Stimulated activated CD4-positive, alpha-beta T cell treated with anti-CD3 and anti-CD28 coated beads, TNF-alpha, amount 100 ng/mL, for 48 hours (primary cell): ENCODE measurements around the gene TPPP.
"Not testable (repeated sequence)": the region's sequence is repeated elsewhere in the genome, so short reads cannot be mapped to it uniquely, and the experiment has no call there.

Experiments
- DNase-seq, 3 donors: peaks; one replicate each; pipeline ENCODE4 v3.0.0-alpha.2; 2020; ENCODE audit warnings: low read depth in 3 of 3

The TPPP gene

GRCh38 chr5:645421-645820 is 47.7 kb downstream of the TPPP start:
- no peak for DNase-seq

- DNase-seq = no peak
These were observed 48.2 kb downstream of the TPPP start for GRCh38 chr5:644971-645370.

- no peak for DNase-seq
These were observed 48.6 kb downstream of the TPPP start for GRCh38 chr5:644509-644908.

- no peak for DNase-seq
These were observed 49.3 kb downstream of the TPPP start for GRCh38 chr5:643811-644271.

GRCh38 chr5:643351-643801 is 49.8 kb downstream of the TPPP start:
- DNase-seq = no peak

DNA sequence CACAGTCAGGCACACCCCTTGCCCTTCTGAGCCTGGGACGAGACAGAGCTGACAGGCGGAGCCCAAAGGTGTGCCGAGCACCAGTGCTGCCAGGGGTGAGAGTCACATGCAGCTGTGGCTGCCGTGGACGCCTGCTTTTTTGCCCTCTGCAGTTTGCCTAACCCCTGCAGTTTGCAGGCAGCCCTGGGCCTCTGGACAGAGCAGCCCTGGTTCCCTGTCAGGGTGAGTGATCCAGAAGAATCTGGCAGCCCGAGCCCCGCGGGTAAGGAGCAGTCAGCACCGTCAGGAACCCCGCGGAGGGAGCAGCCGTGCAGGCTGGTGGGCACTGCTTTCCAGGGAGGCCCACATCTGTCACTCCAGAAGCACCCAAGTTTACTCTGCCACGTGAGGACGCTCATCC is 50.7 kb downstream of the TPPP start:
- no peak for DNase-seq

- no peak for DNase-seq
These were observed 51.8 kb downstream of the TPPP start for GRCh38 chr5:641331-641765.

- no peak for DNase-seq
These were observed 52.5 kb downstream of the TPPP start for GRCh38 chr5:640461-641330.

DNA sequence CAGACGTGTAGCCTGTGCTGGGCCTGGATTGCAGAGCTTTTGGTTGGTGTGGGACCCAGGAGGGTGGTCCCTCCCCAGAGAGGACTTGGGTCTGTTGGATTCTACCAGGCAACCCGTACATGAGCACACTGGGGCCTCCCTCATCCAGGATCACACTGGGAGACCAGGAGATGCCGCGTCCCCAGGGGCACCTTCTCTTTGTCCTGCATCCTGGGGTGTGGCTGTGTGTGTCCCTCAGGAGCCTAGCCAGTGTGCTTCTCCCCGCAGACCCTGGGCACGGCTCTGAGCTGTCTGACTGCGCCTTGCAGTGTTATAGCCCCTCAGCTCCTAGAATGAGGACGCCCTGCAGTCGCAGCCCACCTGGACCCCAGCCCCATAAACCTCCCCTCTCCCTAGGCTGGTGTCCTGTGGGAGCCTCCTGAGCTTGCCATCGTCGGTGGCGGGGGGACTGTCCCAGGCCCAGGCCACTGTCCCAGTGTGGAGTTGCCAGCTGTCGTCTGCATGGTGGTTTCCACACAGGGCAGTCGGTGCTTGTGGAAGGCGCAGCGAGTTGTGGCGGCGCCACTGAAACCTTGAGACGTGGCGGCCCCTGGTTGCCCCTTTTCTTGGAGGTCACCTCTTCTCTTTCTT is 53.5 kb downstream of the TPPP start:
- DNase-seq = no peak

DNA sequence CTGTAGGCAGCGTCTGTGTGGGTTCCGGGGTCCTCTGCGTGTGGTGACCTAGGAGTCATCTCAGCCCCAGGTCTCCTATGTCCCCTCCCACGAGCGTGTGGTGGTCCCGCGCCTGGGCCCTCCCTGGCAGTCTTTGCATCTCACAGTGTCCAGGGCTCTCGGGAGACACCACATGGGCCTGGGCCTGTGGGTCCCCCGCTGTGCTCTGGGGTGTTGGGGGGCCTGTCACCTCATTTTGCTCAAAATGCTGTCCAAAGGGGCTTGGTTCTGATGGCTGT is 54.0 kb downstream of the TPPP start:
- no peak for DNase-seq

DNA sequence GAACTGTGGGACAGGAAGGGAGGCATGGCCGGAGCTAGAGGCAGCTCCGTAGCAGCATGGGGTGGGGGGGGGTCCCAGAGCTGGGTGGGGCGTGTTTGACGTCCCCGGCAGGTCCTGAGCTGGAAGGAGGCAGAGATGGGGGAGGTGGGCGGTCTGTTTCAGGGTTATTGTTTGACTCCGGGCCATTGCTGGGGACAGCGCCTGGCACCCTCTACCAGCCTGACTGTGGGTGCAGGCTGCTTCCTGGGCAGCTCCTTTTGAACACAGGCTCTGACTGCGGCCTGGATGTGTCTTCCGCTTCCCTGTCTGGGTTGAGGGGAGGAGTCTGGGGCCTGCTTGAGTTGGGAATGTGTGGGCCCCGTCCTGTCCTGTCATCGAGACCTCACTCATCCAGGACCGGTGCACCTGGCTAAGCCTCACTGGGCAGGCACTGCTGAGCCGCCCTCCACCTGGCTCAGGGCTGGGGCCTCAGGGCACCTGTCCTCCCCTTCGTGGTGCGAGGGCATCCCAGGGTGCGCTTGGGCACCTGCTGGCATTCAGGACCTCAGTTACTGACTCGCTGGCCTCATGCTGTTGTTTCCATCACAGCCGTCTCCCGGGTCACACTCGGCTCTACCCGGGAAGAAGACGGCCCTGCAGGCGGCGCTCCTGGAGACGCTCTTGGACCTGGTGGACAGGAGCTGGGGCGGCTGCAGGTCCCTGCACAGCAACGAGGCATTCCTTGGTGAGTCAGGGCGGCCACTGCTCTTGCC is 54.5 kb downstream of the TPPP start:
- DNase-seq = no peak

GRCh38 chr5:637581-638450 is 55.3 kb downstream of the TPPP start:
- no peak for DNase-seq

DNA sequence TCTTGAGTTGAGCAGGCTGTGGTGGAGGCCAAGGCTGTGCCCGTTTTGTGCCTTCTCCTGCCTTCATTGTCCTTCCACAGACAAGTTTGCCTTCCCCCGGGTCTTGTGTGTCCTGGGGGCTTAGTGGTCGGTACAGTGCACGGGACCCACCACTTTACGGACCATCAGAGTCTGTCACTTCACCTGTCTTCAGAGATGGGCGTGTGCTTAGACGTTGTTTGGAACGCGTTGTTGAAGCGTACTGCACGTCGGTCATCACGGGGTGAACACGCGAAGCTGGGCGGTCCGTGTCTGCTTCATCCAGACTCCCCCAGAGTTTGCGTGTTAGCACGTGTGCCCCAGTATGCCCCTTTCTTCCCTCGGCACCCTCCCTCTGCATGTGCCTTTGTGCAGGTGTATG is 56.2 kb downstream of the TPPP start:
- no peak for DNase-seq

- no peak for DNase-seq
These were observed 57.7 kb downstream of the TPPP start for GRCh38 chr5:635306-636055.

DNA sequence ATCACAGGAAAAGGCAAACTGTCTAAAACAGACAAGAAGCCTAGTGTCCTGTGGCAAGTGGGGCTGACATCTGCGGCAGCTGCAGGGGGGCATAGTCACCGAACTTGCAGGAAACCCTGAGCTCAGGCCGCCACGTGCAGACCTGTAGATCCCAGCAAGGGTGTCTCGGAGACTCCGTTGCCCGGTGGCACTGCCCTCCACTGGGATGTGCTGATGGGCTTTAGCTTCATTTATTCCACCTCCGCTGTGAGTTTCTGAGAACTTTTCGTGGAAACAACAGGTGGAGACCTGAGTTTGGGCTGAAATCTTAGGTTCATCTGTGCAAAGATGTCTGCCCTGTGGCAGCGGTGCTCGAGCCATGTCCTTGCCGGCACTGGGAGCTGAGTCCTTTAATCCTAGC is 59.0 kb downstream of the TPPP start:
- DNase-seq = no peak

GRCh38 chr5:633501-633955 is 59.6 kb downstream of the TPPP start:
- no peak for DNase-seq

DNA sequence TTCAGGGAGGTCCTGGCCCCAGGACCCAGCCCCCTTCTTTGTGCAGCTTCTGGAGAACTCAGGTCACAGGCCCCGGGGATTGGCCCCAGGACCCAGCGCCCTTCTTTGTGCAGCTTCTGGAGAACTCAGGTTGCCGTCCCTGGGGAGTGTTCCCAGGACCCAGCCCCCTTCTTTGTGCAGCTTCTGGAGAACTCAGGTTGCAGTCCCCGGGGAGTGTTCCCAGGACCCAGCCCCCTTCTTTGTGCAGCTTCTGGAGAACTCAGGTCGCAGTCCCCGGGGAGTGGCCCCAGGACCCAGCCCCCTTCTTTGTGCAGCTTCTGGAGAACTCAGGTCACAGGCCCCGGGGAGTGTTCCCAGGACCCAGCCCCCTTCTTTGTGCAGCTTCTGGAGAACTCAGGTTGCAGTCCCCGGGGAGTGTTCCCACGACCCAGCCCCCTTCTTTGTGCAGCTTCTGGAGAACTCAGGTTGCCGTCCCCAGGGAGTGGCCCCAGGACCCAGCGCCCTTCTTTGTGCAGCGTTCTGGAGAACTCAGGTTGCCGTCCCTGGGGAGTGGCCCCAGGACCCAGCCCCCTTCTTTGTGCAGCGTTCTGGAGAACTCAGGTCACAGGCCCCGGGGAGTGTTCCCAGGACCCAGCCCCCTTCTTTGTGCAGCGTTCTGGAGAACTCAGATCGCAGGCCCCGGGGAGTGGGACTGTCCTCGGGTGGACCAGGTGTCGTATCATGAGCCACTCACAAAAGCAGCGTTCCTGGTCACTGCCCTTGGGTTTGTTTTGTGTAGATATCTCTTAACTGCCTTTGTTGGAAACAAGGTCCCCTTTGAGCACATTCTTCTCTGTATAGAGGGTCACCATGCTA is 64.6 kb downstream of the TPPP start:
- DNase-seq = not testable (repeated sequence)

DNA sequence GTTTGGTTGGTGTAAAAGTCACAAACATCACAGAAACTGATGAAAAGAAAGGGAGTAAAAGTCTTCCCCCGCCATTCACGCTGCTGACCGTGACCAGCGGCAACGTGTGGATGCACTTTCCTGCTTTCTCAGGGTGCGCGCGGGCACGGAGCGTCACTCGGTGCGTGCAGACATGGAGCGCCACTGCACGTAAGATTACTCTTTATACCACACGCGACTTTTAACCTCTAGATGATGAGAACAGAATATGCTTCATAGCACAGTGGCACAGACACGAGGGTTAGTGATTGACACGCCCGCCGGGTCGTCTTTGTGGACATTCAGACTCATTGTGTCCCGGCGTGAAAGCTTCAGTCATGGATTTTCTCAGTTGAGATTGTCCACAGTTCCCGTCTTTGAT is 65.3 kb downstream of the TPPP start:
- no peak for DNase-seq

- no peak for DNase-seq
These were observed 66.3 kb downstream of the TPPP start for GRCh38 chr5:626850-627249.

DNA sequence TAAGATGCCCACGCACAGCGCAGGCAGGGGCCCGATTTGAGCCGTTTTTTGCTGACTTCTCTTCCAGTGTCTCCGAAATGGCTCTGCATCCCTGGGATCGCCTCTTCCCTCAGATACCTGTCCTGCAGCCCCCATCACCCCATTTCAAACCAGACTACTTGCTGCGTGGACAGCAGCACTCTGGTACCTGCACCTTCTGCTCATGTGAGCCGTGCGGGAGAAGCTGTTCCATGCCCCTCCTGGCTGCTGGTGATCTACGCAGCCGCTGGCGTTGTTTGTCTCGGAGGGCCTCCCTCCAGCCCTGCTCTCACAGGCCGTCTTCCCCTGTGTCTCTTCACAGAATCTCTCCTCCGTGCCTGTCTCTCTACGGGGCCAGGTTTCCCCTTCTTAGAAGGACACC is 67.6 kb downstream of the TPPP start:
- DNase-seq = no peak
